C4-2B (cell line): ENCODE results near the gene SMYD4.
"Not testable (repeated sequence)": the region's sequence is repeated elsewhere in the genome, so short reads cannot be mapped to it uniquely, and the experiment has no call there.

Experiments
- H3K27ac ChIP-seq: fragments of 450-650 bp; 2 replicates; pipeline ENCODE4 v1.5.1; 2017
- CTCF ChIP-seq: fragments of 450-650 bp; conservative IDR thresholded peaks from 2 replicates; pipeline ENCODE4 v1.5.1; 2017; ENCODE audit warnings: mild to moderate bottlenecking
- ZFX ChIP-seq: fragments of 450-650 bp; IDR thresholded peaks from 2 replicates; pipeline ENCODE4 v1.6.1; 2017

The SMYD4 gene

GRCh38 chr17:1750628-1751027, 79.1 kb downstream of the SMYD4 start:
- no peak for TF ChIP-seq ZFX
- no peak for TF ChIP-seq CTCF
- no peak overlapping the region for H3K27ac ChIP-seq

GRCh38 chr17:1746975-1747543, 82.6 kb downstream of the SMYD4 start:
- no peak overlapping the region for H3K27ac ChIP-seq
- no peak for TF ChIP-seq CTCF
- no peak for TF ChIP-seq ZFX

- H3K27ac ChIP-seq: no peak overlapping the region
- TF ChIP-seq ZFX: no peak
- TF ChIP-seq CTCF: no peak
These were observed 84.1 kb downstream of the SMYD4 start for GRCh38 chr17:1745513-1746020.

- TF ChIP-seq ZFX (no peak), CTCF (no peak)
- no peak overlapping the region for H3K27ac ChIP-seq
These were observed 84.9 kb downstream of the SMYD4 start for GRCh38 chr17:1744551-1745512.

GRCh38 chr17:1743088-1743439, 86.6 kb downstream of the SMYD4 start:
- no peak for TF ChIP-seq ZFX
- no peak for TF ChIP-seq CTCF
- H3K27ac ChIP-seq: no peak overlapping the region

GRCh38 chr17:1742371-1743087, 87.2 kb downstream of the SMYD4 start, which contains the start of gene SERPINF2:
Gene SERPINF2 (plus strand): TSS chr17:1742871. CDS start chr17:1744996, 2,125 bp downstream.
- H3K27ac ChIP-seq: no peak within 1 kb of the TSS
- TF ChIP-seq ZFX (no peak), CTCF (no peak)

GRCh38 chr17:1741899-1742298, 87.8 kb downstream of the SMYD4 start:
- H3K27ac ChIP-seq: not testable (repeated sequence)
